Smooth muscle cell (in vitro differentiated cells): ENCODE data around the gene SPCS2. TPM values are rescaled to one million over a fixed set of nuclear protein-coding genes. Genes with fewer than 3 reads are reported as not detected.

ENCODE experiments used
- DNase-seq: peaks from one replicate; lab custom pipeline; 2025; ENCODE audit not compliant: unreplicated experiment; lab: John Stamatoyannopoulos, UW
- H2AFZ ChIP-seq: fragments of 200-600 bp; sonication (generic); 2 replicates; pipeline ENCODE4 v1.6.0; 2016; ENCODE audit warnings: antibody characterized with exemption, low read depth, mild to moderate bottlenecking
- H3F3A ChIP-seq: fragments of 200-600 bp; sonication (generic); 2 replicates; pipeline ENCODE4 v1.6.0; 2017; ENCODE audit warnings: antibody characterized with exemption, low read depth
- H3K27ac ChIP-seq: fragments of 200-600 bp; sonication (generic); 2 replicates; pipeline ENCODE4 v1.5.1; 2016; ENCODE audit warnings: low read depth, mild to moderate bottlenecking
- H3K27me3 ChIP-seq: fragments of 200-600 bp; sonication (generic); 2 replicates; pipeline ENCODE4 v1.6.1; 2016; ENCODE audit warnings: low read depth, mild to moderate bottlenecking
- H3K36me3 ChIP-seq: fragments of 200-600 bp; sonication (generic); 2 replicates; pipeline ENCODE4 v1.5.1; 2016; ENCODE audit warnings: low read depth
- H3K4me1 ChIP-seq: fragments of 200-600 bp; sonication (generic); 2 replicates; pipeline ENCODE4 v1.5.1; 2016; ENCODE audit warnings: low read depth
- H3K4me2 ChIP-seq: fragments of 200-600 bp; sonication (generic); 2 replicates; pipeline ENCODE4 v1.6.0; 2016; ENCODE audit warnings: mild to moderate bottlenecking
- H3K4me3 ChIP-seq: fragments of 200-600 bp; sonication (generic); 2 replicates; pipeline ENCODE4 v1.5.1; 2016; ENCODE audit warnings: mild to moderate bottlenecking
- H3K79me2 ChIP-seq: fragments of 200-600 bp; sonication (generic); 2 replicates; pipeline ENCODE4 v1.6.0; 2016; ENCODE audit warnings: low read depth, mild to moderate bottlenecking
- H3K9ac ChIP-seq: fragments of 200-600 bp; sonication (generic); 2 replicates; pipeline ENCODE4 v1.6.0; 2016; ENCODE audit warnings: low read depth
- H3K9me3 ChIP-seq: fragments of 200-600 bp; sonication (generic); replicated peaks from 2 replicates; pipeline ENCODE4 v1.5.1; 2016; ENCODE audit warnings: low read depth
- H4K20me1 ChIP-seq: fragments of 200-600 bp; sonication (generic); 2 replicates; pipeline ENCODE4 v1.6.0; 2016; ENCODE audit warnings: low read depth
- WGBS: methylation state at CpG from one replicate; pipeline ENCODE4 v1.1.7; 2016; ENCODE audit warnings: low lambda C conversion rate; 5-methylcytosine and 5-hydroxymethylcytosine counted together
- polyA plus RNA-seq: library from polyadenylated mRNA; unstranded; fragments of >200 nt; fragmentation: Nextera tagmentation; extraction: Ambion mirVana; gene quantifications from 2 replicates; pipeline ENCODE4 v1.2.1, GENCODE V29; 2016
- total RNA-seq: library from RNA; depleted of rRNA; stranded (reverse); fragments of >200 nt; gene quantifications from 2 replicates; pipeline ENCODE4 v1.2.3, GENCODE V29; 2014
- TF ChIP-seq, protein P1 (sequence below): fragments of 200-600 bp; sonication (generic); IDR thresholded peaks from 2 replicates; pipeline ENCODE4 v1.5.1; 2017; ENCODE audit warnings: borderline replicate concordance, mild to moderate bottlenecking, antibody characterized with exemption; ENCODE audit not compliant: insufficient read depth, poor library complexity, severe bottlenecking

SPCS2 gene
- 49.9 and 55.3 TPM in 2 replicates for total RNA-seq
- 325 and 345 TPM in 2 replicates for polyA plus RNA-seq

DNA sequence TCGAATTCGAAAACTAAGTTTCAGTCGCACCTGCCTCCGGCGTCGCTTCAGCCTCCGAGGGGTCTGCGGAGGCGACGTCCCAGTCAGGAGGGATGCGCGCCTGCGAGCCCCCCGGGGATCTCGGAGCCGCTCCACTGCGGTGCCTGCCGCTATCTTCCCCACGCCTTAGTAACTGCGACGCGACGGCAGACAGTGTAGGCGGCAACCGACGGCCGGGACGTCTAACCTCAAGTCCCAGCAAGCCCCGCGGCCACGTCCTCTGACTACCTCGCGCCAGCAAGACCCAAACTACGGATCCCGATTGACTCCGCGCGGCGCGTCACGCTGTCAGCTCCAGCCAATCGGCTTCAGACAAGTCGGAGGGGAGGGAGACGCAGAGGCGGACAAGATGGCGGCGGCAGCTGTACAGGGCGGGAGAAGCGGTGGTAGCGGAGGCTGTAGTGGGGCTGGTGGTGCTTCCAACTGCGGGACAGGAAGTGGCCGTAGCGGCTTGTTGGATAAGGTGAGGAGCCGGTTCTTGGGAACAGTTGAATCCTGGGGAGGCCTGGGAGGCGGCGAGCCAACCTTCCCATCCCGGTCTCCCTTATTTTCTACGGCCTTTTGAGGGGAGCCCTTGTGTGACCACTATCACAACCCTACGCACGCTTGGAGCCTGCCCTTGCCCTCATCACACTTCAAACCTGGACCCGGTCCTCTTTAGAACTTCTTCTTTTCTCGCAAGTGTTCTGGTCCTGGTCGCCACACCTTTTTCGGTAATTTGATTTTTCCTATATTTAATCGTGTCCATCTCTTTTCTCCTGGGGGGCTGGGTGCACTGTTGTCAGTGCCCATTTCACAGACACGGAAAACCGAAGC is at the start of gene SPCS2, which contains the start of gene XRRA1:
SPCS2 (plus strand) TSS at position 369 of the 855 bp plus-strand sequence; CDS start at position 389, 20 bp downstream.
XRRA1 (minus strand) TSS at position 194 of the 855 bp plus-strand sequence. CDS start 8,213 bp downstream, outside the sequence.
- Histone ChIP-seq H2AFZ (peak within 1 kb of the TSS; percentile 99), H3K4me1 (peaks cover 19% of the 10 kb centered on the region), H3K27ac (peak within 1 kb of the TSS; percentile 90), H3F3A (no peaks in the 10 kb centered on the region), H3K9me3 (no peaks in the 10 kb centered on the region), H3K27me3 (no peaks in the 10 kb centered on the region), H4K20me1 (peaks cover 42% of the 10 kb centered on the region), H3K4me2 (peak within 1 kb of the TSS; percentile 97), H3K9ac (peak within 1 kb of the TSS; percentile 97), H3K79me2 (peaks cover 56% of the 10 kb centered on the region), H3K36me3 (no peaks in the 10 kb centered on the region), H3K4me3 (peak within 1 kb of the TSS; percentile 96)
- DNase-seq = peak; percentile 86
- WGBS = 1% methylated on average over 66 of the region's 67 CpGs
- TF ChIP-seq, protein P1, sequence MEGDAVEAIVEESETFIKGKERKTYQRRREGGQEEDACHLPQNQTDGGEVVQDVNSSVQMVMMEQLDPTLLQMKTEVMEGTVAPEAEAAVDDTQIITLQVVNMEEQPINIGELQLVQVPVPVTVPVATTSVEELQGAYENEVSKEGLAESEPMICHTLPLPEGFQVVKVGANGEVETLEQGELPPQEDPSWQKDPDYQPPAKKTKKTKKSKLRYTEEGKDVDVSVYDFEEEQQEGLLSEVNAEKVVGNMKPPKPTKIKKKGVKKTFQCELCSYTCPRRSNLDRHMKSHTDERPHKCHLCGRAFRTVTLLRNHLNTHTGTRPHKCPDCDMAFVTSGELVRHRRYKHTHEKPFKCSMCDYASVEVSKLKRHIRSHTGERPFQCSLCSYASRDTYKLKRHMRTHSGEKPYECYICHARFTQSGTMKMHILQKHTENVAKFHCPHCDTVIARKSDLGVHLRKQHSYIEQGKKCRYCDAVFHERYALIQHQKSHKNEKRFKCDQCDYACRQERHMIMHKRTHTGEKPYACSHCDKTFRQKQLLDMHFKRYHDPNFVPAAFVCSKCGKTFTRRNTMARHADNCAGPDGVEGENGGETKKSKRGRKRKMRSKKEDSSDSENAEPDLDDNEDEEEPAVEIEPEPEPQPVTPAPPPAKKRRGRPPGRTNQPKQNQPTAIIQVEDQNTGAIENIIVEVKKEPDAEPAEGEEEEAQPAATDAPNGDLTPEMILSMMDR = no peak

DNA sequence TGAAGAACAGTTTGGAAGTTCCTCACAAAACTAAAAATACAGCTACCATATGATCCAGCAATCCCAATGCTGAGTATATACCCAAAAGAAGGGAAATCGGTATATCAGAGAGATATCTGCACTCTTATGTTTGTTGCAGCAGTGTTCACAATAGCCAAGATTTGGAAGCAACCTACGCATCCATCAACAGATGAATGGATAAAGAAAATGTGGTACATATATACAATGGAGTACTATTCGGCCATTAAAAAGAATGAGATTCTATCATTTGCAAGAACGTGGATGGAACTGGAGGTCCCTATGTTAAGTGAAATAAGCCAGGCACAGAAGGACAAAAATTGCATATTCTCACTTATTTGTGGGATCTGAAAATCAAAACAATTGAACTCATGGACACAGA is 46.7 kb upstream of the SPCS2 start:
- H3K27ac ChIP-seq = no peak overlapping the region
- no peak overlapping the region for H3K4me3 ChIP-seq
- DNase-seq = no peak
- H3K36me3 ChIP-seq = no peaks in the 10 kb centered on the region
- no peak overlapping the region for H2AFZ ChIP-seq
- H3K4me1 ChIP-seq = no peaks in the 10 kb centered on the region
- H3K9ac ChIP-seq = no peak overlapping the region
- no peaks in the 10 kb centered on the region for H3K79me2 ChIP-seq
- TF ChIP-seq, protein P1 = no peak
- no peaks in the 10 kb centered on the region for H4K20me1 ChIP-seq
- no peaks in the 10 kb centered on the region for H3K27me3 ChIP-seq
- H3K4me2 ChIP-seq = no peak overlapping the region
- no peaks in the 10 kb centered on the region for H3F3A ChIP-seq
- H3K9me3 ChIP-seq = peaks cover 24% of the 10 kb centered on the region
- WGBS = 96% methylated on average over 4 of the region's 4 CpGs

GRCh38 chr11:74905326-74905725 is 43.7 kb upstream of the SPCS2 start:
- peaks cover 7% of the 10 kb centered on the region for H3K36me3 ChIP-seq
- TF ChIP-seq, protein P1 = no peak
- H4K20me1 ChIP-seq = no peaks in the 10 kb centered on the region
- H3F3A ChIP-seq = no peaks in the 10 kb centered on the region
- H3K79me2 ChIP-seq = no peaks in the 10 kb centered on the region
- DNase-seq = no peak
- H3K9me3 ChIP-seq = peaks cover 12% of the 10 kb centered on the region
- H3K4me1 ChIP-seq = no peaks in the 10 kb centered on the region
- H3K4me3 ChIP-seq = no peak overlapping the region
- H3K4me2 ChIP-seq = no peak overlapping the region
- H3K9ac ChIP-seq = no peak overlapping the region
- H3K27me3 ChIP-seq = no peaks in the 10 kb centered on the region
- H3K27ac ChIP-seq = no peak overlapping the region
- no peak overlapping the region for H2AFZ ChIP-seq
- 84% methylated on average over 3 of the region's 3 CpGs for WGBS
